Gastrocnemius medialis (tissue), 4 donors: Measurements from ENCODE around the gene WNK2. TPM values are rescaled to one million over a fixed set of nuclear protein-coding genes. Genes with fewer than 3 reads are reported as not detected.

Experiments
- ATAC-seq, 2 donors: fragments of 150-250 bp; one replicate each; pipeline ENCODE4 v1.9.1; 2016
- DNase-seq, 2 donors: peaks; one replicate each; pipeline ENCODE4 v3.0.0-alpha.2; 2019
- H3K27ac ChIP-seq, 4 donors: fragments of 200-600 bp; sonication (generic); 1 replicate in 1 of 4; 2 replicates in 3 of 4; pipeline ENCODE4 v1.5.1; 2016 to 2018; ENCODE audit warnings: mild to moderate bottlenecking in 2 of 4, moderate library complexity in 1 of 4
- H3K27me3 ChIP-seq, 3 donors: fragments of 200-600 bp; sonication (generic) in 2 of 3; 1 replicate in 1 of 3; 2 replicates in 2 of 3; pipeline versions ENCODE4 v1.5.1 to v1.6.0; 2016 to 2019; ENCODE audit warnings: mild to moderate bottlenecking in 1 of 3, moderate library complexity in 1 of 3
- H3K36me3 ChIP-seq, 2 donors: fragments of 200-600 bp; sonication (generic) in 1 of 2; one replicate each; pipeline ENCODE4 v1.5.1; 2017 to 2018
- H3K4me1 ChIP-seq, 2 donors: fragments of 200-600 bp; sonication (generic) in 1 of 2; one replicate each; pipeline ENCODE4 v1.5.1; 2016 to 2017; ENCODE audit warnings: mild to moderate bottlenecking in 2 of 2
- H3K4me3 ChIP-seq, 4 donors: fragments of 200-600 bp; sonication (generic) in 3 of 4; 1 replicate in 1 of 4; 2 replicates in 3 of 4; pipeline ENCODE4 v1.5.1; 2016 to 2019; ENCODE audit warnings: mild to moderate bottlenecking in 2 of 4
- H3K9me3 ChIP-seq, 3 donors: fragments of 200-600 bp; sonication (generic) in 2 of 3; 1 replicate in 1 of 3; 2 replicates in 2 of 3; pipeline ENCODE4 v1.5.1; 2016 to 2019
- POLR2A ChIP-seq, 2 donors: fragments of 450-650 bp; IDR thresholded peaks; one replicate each; pipeline ENCODE4 v1.6.1; 2017; ENCODE audit warnings: antibody characterized with exemption in 2 of 2, mild to moderate bottlenecking in 2 of 2, moderate library complexity in 2 of 2
- in situ Hi-C, 4 donors: fragments of 200-750 bp; cut with MboI; loops; one replicate each; pipeline versions ENCODE4 v1.15.0 to v1.8.0; 2017; ENCODE audit warnings: low sequenced_read_pairs in 4 of 4
- intact Hi-C: fragments of 100-400 bp; cut with DNase I; formaldehyde crosslinking; loops from one replicate; pipeline ENCODE4 v1.15.1; 2023; ENCODE audit warnings: low total_unique reads
- total RNA-seq, 4 donors: library from RNA; depleted of rRNA; stranded (reverse); fragments of >200 nt; gene quantifications; one replicate each; pipeline versions ENCODE4 v1.1.0 to v1.2.3, GENCODE V29; 2016
- TF ChIP-seq, protein P1 (sequence below), 5 experiments: fragments of 450-650 bp in 3 of 5; fragments of 200-600 bp in 2 of 5; sonication (generic) in 2 of 5; IDR thresholded peaks in 4 of 5; conservative IDR thresholded peaks in 1 of 5; 1 replicate in 4 of 5; 2 replicates in 1 of 5; pipeline ENCODE4 v1.5.1; 2016 to 2019; ENCODE audit warnings: antibody characterized with exemption in 5 of 5, mild to moderate bottlenecking in 3 of 5, moderate library complexity in 3 of 5

Gene WNK2
- total RNA-seq, 4 donors from 2014 or later: 11.3 to 43.0 (median 24.7) TPM

DNA sequence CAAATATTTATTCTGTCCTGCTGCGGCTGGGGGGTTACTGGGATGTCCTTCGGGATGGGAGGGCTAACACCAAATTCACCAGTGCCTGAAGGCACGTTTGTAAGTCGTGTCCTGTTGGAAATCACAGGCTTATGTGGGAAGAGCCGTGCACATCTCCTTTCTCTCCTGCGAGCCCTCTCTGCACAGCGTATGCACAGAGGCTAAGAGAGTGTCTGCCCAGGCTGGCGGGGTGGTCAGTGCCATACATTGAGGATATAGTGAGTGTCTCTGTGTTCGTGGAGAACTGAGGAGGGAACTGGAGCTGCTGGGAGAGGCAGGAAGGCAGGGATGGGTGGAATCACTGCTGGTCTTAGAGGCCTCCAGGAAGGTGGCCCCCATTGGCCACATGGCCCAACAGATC is 110.1 kb downstream of the WNK2 start:
- intact Hi-C loops: no loop called here
- Histone ChIP-seq H3K36me3 (no peaks in the 10 kb centered on the region), H3K27ac (no peak overlapping the region), H3K4me3 (no peak overlapping the region), H3K4me1 (peaks cover 13 to 17% of the 10 kb centered on the region in 2 donors), H3K27me3 (no peaks in the 10 kb centered on the region), H3K9me3 (no peaks in the 10 kb centered on the region)
- ATAC-seq (no peak), DNase-seq (no peak)
- in situ Hi-C loops: no loop called here
- TF ChIP-seq, protein P1, sequence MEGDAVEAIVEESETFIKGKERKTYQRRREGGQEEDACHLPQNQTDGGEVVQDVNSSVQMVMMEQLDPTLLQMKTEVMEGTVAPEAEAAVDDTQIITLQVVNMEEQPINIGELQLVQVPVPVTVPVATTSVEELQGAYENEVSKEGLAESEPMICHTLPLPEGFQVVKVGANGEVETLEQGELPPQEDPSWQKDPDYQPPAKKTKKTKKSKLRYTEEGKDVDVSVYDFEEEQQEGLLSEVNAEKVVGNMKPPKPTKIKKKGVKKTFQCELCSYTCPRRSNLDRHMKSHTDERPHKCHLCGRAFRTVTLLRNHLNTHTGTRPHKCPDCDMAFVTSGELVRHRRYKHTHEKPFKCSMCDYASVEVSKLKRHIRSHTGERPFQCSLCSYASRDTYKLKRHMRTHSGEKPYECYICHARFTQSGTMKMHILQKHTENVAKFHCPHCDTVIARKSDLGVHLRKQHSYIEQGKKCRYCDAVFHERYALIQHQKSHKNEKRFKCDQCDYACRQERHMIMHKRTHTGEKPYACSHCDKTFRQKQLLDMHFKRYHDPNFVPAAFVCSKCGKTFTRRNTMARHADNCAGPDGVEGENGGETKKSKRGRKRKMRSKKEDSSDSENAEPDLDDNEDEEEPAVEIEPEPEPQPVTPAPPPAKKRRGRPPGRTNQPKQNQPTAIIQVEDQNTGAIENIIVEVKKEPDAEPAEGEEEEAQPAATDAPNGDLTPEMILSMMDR (IDR thresholded peaks at IDR 0.05 in 4 of 5, conservative IDR thresholded peaks at IDR 0.05 in 1 of 5): no peak
- no peak for TF ChIP-seq POLR2A (IDR thresholded peaks at IDR 0.05)

DNA sequence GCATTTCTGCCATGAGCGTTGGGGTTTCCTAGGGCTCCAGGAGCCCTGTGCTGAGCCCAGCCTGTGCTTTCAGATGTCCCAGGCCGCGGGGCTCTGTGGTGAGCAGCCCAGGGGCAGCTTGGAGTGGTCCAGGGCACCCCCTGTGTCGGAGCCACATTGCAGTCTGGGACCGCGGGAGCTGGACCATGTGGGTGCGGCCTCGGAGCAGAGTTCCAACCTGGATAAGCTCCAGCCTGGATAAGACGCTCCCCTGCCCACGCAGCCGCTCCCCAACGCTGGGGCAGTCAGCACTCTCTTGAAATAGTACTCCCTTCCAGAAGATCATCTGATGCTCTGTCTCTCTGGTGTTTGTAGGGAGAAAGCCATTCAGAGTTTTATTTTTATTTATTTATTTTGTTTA is 111.1 kb downstream of the WNK2 start:
- ATAC-seq (no peak), DNase-seq (no peak)
- no peak overlapping the region for H3K27ac ChIP-seq
- no peak for TF ChIP-seq POLR2A (IDR thresholded peaks at IDR 0.05)
- TF ChIP-seq, protein P1 (IDR thresholded peaks at IDR 0.05 in 4 of 5, conservative IDR thresholded peaks at IDR 0.05 in 1 of 5): no peak
- H3K36me3 ChIP-seq: no peaks in the 10 kb centered on the region
- no peaks in the 10 kb centered on the region for H3K9me3 ChIP-seq
- intact Hi-C loops (no loop called here), in situ Hi-C loops (no loop called here)
- no peak overlapping the region for H3K4me3 ChIP-seq
- no peaks in the 10 kb centered on the region for H3K27me3 ChIP-seq
- H3K4me1 ChIP-seq: peaks cover 20 to 21% of the 10 kb centered on the region in 2 donors

DNA sequence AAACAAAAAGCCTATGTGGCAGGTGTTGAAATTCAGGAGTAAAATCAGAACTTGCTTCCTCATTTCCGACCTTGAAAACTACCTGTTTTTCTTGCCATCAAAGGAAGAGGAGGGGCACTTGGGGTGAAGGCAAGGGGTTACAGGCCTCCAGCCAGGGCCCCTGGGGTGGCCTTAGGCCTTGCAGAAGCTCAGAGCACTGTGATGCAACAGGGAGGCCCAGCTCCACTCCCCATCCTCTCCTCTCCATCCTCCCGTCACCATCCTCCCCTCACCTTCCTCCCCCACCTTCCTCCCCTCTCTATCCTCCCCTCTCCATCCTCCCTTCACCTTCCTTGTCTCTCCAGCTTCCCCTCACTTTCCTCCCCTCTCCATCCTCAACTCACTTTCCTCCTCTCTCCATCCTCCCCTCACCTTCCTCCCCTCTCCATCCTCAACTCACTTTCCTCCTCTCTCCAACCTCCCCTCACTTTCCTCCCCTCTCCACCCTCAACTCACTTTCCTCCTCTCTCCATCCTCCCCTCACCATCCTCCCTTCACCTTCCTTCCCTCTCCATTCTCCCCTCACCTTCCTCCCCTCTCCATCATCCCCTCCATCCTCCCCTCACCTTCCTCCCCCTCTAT is 111.6 kb downstream of the WNK2 start:
- no peak for TF ChIP-seq POLR2A (IDR thresholded peaks at IDR 0.05)
- TF ChIP-seq, protein P1 (IDR thresholded peaks at IDR 0.05 in 4 of 5, conservative IDR thresholded peaks at IDR 0.05 in 1 of 5): no peak
- Histone ChIP-seq H3K4me3 (no peak overlapping the region), H3K4me1 (peaks cover 25 to 26% of the 10 kb centered on the region in 2 donors), H3K9me3 (no peaks in the 10 kb centered on the region), H3K27me3 (no peaks in the 10 kb centered on the region), H3K36me3 (no peaks in the 10 kb centered on the region), H3K27ac (no peak overlapping the region)
- DNase-seq (no peak), ATAC-seq (no peak)
- intact Hi-C loops (no loop called here), in situ Hi-C loops (no loop called here)

DNA sequence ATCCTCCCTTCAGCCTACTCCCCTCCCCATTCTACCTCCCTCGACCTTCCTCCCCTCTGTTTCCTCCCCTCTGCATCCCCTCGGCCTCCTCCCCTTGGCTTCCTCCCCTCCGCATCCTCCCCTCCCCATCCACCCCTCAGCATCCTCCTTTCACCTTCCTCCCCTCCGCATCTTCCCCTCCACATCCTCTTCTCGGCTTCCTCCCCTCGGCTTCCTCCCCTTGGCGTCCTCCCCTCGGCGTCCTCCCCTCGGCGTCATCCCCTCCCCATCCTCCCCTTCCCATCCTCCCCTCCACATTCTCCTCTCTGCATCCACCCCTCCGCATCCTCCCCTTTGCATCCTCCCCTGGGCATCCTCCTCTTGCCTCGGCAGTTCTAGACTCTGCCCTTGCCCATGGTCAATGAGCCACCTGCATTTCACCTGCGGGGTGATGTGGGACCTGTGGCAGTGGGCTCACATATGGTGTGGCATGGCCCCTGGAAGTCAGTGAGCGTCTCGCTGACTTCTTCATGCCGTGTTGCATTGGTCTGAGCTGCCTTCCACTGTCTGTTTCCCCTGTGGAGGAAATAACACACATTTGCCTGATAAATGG is 113.0 kb downstream of the WNK2 start:
- ATAC-seq (no peak), DNase-seq (no peak)
- Histone ChIP-seq H3K4me1 (peaks cover 38 to 39% of the 10 kb centered on the region in 2 donors), H3K27ac (no peak overlapping the region), H3K27me3 (no peaks in the 10 kb centered on the region), H3K9me3 (no peaks in the 10 kb centered on the region), H3K36me3 (no peaks in the 10 kb centered on the region), H3K4me3 (no peak overlapping the region)
- in situ Hi-C loops (no loop called here), intact Hi-C loops (no loop called here)
- TF ChIP-seq, protein P1 (IDR thresholded peaks at IDR 0.05 in 4 of 5, conservative IDR thresholded peaks at IDR 0.05 in 1 of 5): no peak
- no peak for TF ChIP-seq POLR2A (IDR thresholded peaks at IDR 0.05)
